Tibial nerve (tissue), 4 donors: ENCODE data around the gene PHF21B.

Experiments
- EP300 ChIP-seq, 2 donors: sonication (generic); formaldehyde crosslinking; IDR thresholded peaks; one replicate each; pipeline ENCODE4 v1.6.1; 2017; ENCODE audit warnings: antibody characterized with exemption in 2 of 2, mild to moderate bottlenecking in 1 of 2
- POLR2A ChIP-seq, 2 donors: fragments of 450-650 bp; IDR thresholded peaks; one replicate each; pipeline ENCODE4 v1.6.1; 2017; ENCODE audit warnings: antibody characterized with exemption in 2 of 2, mild to moderate bottlenecking in 2 of 2, moderate library complexity in 2 of 2
- TF ChIP-seq, protein P1 (sequence below), 5 experiments: fragments of 200-600 bp in 3 of 5; fragments of 450-650 bp in 2 of 5; sonication (generic) in 3 of 5; IDR thresholded peaks; one replicate each; pipeline ENCODE4 v1.5.1; 2016 to 2019; ENCODE audit warnings: antibody characterized with exemption in 5 of 5, mild to moderate bottlenecking in 3 of 5, moderate library complexity in 2 of 5

DNA sequence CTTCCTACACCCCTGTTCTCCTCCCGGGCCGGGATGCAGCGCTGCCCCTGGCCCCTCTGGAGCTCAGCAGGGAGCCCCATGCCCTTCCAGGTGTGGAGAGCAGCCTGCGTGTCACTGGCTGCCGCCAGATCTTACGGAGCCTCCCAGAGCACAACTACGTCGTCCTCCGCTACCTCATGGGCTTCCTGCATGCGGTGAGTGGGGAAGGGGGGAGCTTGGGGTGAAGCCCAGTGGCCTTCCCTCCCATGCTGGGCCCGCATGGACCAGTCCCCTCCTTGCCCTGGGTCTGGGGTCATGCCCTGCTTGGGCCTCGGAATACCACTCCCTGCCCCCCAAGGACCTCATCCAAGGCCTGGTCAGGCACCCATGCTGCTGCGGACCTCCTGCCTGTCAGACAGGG is 150.2 kb downstream of the PHF21B start:
- TF ChIP-seq, protein P1, sequence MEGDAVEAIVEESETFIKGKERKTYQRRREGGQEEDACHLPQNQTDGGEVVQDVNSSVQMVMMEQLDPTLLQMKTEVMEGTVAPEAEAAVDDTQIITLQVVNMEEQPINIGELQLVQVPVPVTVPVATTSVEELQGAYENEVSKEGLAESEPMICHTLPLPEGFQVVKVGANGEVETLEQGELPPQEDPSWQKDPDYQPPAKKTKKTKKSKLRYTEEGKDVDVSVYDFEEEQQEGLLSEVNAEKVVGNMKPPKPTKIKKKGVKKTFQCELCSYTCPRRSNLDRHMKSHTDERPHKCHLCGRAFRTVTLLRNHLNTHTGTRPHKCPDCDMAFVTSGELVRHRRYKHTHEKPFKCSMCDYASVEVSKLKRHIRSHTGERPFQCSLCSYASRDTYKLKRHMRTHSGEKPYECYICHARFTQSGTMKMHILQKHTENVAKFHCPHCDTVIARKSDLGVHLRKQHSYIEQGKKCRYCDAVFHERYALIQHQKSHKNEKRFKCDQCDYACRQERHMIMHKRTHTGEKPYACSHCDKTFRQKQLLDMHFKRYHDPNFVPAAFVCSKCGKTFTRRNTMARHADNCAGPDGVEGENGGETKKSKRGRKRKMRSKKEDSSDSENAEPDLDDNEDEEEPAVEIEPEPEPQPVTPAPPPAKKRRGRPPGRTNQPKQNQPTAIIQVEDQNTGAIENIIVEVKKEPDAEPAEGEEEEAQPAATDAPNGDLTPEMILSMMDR (IDR thresholded peaks at IDR 0.05), result no peak
- TF ChIP-seq EP300 (IDR thresholded peaks at IDR 0.05) (no peak), POLR2A (IDR thresholded peaks at IDR 0.05) (no peak)
